ENCODE results near the gene SCN1B. TPM values are rescaled to one million over a fixed set of nuclear protein-coding genes. Genes with fewer than 3 reads are reported as not detected.

Gene SCN1B
- total RNA-seq, 1 donor from 2014 or later, result 5.2 TPM

DNA sequence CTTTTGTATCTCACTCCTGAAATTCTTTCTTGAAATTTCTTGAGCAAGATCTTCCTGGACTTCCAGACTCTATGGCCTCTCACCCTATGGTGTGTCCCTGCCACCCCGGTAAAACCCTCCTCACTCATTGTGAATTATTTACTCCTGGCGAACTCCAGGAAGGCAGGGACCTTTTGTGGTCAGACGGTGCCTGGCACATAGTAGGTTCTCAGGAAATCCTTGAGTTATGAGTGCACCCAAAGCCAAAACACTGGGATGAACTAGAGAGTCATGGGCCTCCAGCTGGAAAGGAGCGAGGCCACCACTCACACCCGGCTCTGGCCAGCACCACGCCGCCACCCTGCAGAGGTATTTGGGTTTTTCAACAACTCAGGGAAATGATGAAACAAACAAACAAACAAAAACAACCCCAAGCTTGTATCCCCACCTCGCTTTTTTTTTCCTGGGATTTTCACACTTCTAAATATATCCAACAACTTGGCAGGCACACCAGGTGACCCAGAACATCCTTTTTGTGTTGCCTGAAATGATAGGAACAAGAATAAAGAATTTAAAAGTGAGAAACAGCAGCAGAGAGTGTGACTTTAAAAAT lies 22.4 kb downstream of the SCN1B start:
- no peak for DNase-seq (ENCODE audit: low read depth in 2 of 2)

DNA sequence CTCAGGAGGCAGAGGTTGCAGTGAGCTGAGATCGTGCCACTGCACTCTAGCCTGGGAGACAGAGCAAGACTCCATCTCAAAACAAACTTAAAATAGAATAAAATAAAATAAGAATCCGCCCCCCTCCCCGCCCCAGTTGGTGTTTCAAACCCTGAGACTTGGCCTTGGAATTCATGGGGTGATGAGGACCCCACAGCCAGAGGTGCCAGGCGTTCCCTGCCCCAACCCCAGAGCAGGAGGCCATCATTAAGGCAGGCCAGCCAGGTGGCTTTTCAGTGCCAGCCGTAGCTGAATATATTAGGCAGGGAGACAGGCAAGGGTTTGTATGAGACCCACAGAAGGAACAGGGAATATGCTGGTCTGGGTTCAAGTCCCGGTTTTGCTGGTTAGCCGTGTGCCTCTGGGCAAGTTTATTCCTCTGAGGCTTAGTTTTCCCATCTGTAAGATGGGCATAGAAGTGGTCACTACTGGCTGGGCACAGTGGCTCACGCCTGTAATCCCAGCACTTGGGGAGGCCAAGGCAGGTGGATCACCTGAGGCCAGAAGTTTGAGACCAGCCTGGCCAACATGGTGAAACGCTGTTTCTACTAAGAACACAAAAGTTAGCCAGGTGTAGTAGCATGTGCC lies 23.5 kb downstream of the SCN1B start:
- no peak for DNase-seq (ENCODE audit: low read depth in 2 of 2)

DNA sequence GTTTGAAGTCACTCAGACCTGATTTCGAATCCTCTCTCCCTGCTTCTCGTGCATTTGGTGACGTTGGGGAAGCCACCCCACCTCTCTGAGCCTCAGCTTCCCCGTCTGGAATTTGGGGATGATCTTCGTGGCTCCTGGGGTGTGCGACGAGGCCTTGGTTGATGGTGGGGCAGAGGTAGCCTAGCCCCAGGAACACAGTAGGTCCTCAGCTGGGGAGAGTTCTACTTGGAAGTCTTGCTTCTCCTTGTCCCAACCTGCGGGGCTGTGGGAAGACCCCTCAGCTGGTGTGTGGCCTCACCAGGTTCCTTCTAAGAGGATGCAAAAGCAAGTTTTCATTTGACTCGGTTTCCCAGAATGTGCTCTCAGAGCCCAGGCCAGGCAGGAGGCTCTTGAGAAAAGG lies 24.4 kb downstream of the SCN1B start:
- DNase-seq (ENCODE audit: low read depth in 2 of 2), result no peak

DNA sequence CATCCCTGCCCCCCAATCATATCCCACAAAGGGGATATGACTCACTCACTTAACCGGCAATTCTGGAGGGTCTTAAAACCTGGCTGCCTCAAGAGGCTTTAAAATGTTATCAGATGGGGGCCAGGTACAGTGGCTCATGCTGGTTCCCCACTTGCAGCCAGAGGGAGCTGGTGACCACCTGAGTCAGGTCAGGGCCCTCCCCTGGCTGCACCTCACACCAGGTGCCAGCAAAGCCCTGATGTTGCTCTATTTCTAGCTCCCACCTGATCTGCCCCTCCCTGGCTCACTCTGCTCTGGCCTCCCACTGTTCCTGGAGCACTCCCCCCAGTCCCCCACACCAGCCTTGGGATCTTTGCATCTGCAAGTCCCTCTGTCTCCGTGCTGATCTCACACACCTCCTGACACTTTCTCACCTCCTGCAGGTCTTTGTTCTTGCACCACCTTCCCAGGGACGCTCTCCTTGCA lies 25.5 kb downstream of the SCN1B start:
- DNase-seq (ENCODE audit: low read depth in 2 of 2), result no peak

DNA sequence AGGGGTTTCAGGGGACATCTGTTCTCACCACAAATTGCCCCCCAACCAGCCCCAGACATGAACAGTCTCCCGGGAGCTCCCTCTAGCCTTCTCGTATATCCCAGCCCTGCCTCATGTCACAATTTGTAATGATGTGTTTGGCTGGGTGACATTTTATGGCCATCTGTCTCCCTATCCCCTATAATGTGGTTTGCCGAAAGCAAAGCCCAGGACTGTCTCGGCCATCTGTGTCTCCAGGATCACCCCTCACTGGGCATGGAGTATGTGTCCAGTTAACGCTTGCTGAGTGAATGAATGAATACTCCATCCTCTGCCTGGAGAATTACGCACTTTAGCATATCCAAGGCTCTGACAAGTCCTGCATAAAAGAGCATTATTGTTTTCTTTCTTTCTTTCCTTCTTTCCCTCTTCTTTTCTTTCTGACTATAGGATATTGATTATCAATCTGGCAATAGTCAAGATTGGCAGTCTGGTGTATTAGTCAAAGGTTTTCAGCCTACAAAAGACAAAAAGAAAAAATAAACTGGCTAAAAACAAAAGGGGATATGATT lies 26.3 kb downstream of the SCN1B start:
- DNase-seq (ENCODE audit: low read depth in 2 of 2), result no peak

DNA sequence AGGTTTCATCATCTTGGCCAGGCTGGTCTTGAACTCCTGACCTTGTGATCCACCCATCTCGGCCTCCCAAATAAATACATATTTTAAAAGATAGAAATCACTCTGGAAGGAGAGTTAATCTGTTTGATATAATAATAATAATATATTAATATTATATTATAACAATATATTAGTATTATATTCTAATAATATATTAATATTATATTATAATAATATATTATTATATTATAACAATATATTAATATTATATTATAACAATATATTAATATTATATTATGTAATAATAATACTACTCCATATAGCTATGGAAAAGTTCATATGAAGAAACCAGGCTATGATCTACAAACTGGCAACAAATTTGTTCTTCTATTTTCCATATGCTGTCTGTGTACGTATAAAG lies 28.1 kb downstream of the SCN1B start:
- DNase-seq (ENCODE audit: low read depth in 2 of 2), result no peak

DNA sequence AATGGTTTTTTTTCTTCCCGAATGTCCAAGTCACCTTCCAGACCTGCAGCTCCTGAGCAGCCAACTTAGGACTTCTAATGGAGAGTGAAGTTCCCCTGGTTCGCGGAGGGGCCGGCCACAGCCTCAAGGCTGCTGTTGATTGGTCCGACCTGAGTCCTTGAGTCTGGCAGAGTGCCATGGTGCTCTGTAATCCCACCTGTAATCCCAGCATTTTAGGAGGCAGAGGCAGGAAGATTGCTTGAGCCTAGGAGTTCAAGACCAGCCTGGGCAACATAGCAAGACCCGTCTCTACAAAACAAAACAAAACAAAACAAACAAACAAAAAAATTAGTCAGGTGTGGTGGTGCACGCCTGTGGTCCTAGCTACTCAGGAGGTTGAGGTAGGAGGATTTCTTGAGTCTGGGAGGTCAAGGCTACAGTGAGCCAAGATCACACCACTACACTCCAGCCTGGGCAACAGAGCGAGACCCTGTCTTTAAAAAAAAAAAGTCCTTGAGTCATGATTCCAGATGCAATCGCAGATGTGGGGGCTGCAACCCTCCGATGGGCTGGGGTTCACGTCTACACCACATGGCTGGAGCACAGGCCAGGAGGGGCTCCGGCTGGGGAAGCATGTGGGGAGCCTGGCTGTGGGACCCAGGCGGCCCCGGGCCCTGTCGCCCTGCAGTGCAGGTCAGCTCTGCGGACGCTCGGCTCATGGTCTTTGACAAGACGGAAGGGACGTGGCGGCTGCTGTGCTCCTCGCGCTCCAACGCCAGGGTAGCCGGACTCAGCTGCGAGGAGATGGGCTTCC lies 28.9 kb downstream of the SCN1B start:
- no peak for DNase-seq (ENCODE audit: low read depth in 2 of 2)

DNA sequence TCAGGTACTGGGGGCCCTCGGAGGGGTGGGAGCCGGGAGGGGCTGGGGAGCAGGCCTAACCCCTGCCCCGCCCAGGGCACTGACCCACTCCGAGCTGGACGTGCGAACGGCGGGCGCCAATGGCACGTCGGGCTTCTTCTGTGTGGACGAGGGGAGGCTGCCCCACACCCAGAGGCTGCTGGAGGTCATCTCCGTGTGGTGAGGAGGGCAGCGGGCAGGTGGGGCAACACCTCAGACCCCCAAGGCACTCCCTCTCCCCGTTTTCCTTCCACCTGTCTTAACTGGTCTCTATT lies 29.5 kb downstream of the SCN1B start:
- DNase-seq (ENCODE audit: low read depth in 2 of 2), result no peak

DNA sequence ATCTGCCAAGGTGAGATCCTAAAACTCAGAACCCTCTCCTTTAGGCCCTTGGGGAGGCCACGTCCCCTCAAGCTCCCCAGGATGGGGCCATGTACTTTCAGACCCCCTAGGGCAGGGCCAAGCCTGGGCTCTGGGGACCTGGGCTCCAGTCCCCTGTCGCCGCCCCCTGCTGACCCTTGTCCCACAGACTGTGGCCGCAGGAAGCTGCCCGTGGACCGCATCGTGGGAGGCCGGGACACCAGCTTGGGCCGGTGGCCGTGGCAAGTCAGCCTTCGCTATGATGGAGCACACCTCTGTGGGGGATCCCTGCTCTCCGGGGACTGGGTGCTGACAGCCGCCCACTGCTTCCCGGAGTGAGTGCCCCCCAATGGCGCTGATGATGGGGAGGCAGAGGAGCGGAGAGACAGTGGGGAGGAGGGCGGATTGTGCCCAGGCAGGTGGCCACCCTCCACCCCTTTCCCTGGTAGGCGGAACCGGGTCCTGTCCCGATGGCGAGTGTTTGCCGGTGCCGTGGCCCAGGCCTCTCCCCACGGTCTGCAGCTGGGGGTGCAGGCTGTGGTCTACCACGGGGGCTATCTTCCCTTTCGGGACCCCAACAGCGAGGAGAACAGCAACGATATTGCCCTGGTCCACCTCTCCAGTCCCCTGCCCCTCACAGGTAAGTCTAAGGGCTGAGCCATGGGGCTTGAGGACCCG lies 30.0 kb downstream of the SCN1B start:
- DNase-seq (ENCODE audit: low read depth in 2 of 2), result no peak

DNA sequence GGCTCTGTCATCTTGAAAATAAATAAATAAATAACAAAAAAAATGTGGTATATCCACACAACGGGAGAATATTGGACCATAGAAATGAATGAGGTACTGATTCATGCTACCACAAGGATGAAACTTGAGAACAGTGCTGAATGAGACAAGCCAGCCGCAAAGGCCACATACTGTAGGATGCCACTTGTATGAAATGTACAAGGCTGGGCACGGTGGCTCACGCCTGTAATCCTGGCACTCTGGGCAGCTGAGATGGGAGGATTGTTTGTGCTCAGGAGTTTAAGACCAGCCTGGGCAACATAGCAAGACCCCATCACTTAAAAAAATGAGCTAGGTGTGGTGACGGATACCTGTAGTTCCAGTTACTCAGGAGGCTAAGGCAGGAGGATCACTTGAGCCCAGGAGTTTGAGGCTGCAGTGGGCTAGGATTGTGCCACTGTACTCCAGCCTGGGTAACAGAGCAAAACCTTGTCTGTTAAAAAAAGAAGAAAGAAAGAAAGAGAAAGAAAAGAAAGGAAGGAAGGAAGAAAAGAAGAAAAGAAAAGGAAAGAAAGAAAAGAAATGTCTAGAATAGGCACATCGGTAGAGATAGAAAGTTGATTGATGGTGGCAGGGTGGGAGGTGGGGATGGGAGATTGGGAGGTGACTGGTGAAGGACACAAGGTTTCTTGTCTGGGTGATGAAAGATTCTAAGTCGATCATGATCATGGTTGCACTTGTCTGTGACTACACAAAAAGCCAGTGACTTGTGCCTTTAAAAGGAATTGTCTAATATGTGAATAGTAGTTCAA lies 31.5 kb downstream of the SCN1B start:
- no peak for DNase-seq (ENCODE audit: low read depth in 2 of 2)

DNA sequence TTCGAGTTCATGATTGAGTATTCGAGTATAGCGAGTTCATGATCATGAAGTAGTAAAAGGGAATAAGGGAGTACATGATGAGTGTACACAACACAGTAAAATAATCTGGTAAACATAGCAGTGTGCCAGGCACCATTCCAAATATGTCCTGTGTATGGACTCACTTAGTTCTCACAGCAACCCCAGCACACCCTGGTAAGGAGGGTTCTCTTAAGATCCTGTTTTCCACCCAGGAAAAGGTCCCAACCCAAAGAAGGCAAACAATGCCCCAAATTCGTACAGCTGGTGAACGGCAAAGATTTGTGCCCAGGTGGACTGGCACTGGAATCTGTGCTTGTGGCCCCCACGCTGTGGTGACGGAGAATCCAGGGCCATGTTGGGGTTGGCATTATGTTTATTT lies 32.7 kb downstream of the SCN1B start:
- DNase-seq (ENCODE audit: low read depth in 2 of 2), result no peak

DNA sequence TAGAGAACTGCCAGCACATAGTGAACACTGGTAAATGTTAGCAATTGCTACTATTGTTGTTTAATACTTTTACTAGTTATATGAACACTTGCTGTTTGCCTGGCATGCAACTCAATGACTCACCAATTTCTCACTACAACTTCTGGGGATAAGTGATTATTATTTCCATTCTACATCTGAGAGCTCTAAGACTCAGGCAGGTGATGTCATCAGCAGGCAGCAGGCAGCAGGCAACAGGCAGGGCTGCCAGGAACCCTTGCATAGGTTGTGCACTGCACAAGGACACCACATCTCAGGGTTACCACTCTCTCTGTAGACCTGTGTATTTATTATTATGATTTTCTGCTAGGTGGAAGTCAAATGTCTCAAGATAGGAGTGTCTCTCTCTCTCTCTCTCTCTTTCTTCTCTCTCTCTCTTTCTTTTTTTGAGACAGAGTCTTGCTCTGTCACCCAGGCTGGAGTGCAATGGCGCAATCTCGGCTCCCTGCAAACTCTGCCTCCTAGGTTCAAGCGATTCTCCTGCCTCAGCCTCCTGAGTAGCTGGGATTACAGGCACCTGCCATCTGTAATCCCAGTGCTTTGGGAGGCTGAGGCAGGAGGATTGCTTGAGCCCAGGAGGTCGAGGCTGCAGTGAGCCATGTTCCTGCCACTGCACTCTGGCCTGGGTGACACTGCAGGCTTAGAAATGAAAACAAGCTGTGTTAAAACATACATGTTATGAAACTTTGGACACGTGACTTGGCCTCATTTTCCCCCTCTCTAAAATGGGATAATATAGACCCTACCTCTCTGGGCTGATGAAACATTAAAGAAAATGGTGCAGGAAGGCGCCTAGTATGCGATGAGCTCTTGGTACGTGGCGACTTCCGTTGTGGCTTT lies 33.9 kb downstream of the SCN1B start:
- peak in 1 of 2 donors; percentile 37 for DNase-seq (ENCODE audit: low read depth in 2 of 2)

DNA sequence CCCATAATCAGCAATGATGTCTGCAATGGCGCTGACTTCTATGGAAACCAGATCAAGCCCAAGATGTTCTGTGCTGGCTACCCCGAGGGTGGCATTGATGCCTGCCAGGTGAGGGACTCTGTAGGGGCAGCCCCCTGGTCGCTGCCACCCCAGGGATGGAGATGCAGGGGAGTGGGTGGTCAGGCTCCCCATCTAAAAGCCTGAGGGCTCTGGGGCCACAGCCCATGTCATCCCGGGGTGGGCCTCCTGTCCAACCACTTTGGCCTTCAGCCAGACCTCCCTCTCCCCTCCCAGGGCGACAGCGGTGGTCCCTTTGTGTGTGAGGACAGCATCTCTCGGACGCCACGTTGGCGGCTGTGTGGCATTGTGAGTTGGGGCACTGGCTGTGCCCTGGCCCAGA lies 35.3 kb downstream of the SCN1B start:
- no peak for DNase-seq (ENCODE audit: low read depth in 2 of 2)

DNA sequence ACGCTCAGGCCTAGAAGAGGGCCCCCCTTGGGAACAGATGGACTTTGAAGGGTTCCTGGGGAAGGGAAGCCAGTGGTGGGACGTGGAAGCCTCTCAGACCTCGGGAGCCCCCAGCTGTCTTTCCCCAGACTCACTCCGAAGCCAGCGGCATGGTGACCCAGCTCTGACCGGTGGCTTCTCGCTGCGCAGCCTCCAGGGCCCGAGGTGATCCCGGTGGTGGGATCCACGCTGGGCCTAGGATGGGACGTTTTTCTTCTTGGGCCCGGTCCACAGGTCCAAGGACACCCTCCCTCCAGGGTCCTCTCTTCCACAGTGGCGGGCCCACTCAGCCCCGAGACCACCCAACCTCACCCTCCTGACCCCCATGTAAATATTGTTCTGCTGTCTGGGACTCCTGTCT lies 35.9 kb downstream of the SCN1B start:
- no peak for DNase-seq (ENCODE audit: low read depth in 2 of 2)

DNA sequence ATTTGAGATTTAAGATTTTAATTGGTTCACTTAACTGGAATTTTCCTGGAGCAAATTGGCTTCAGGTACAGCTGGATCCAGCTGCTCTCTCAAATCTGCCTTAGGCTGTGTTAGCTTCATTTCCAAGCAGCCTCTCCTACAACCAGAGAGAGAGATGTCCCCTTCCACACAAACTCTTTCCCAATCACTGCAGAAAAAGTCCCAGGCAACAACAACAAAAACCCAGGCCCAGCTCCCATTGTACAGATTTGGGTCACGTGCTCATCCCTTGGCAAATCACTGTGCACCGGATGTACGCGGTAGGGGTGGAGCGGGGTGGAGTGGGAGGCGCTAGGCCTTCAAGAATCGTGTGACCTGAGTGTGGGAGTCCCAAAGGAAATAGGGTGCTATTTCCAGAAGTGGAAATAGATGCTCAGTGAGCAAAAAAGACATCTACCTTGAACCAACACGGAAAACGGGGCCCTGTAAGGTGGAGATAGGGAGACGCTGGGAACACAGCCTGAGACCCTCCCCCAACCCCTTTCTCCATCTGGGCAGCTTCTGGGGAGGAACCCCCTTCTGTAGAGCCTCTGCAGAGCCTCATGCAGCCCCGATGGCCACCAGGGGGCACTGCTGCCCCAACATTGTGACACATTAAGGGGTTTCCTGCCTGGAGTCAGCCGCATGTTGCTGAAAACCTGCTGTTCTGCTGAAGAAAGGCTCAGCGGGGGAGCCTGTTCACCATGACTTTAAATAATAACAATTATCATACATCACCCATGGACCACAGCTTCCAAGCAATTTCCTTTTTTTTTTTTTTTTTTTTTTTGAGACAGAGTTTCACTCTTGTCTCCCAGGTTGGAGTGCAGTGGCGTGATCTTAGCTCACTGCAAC lies 36.7 kb downstream of the SCN1B start:
- peak; percentile 79 to 87 for DNase-seq (ENCODE audit: low read depth in 2 of 2)

DNA sequence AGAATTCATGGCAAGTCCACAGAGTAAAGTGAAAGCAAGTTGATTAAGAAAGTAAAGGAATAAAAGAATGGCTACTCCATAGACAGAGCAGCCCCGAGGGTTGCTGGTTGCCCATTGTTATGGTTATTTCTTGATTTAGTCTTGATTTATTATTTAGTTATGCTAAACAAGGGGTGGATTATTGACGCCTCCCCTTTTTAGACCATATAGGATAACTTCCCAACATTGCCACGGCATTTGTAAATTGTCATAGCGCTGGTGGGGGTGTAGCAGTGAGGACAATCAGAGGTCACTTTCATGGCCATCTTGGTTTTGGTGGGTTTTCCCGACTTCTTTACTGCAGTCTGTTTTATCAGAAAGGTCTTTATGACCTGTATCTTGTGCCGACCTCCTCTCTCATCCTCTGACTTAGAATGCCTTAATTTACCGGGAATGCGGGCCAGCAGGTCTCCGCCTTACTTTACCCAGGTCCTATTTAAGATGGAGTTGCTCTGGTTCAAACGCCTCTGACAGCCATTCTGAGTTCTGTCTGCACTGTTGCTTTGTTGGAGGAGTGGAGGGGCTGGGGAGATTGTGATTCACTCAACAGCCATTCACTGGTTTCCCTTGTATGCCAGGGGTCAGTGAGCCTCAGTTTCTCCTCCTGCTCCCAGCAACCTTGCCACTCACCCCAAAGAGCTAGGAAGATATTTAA lies 38.8 kb downstream of the SCN1B start:
- DNase-seq (ENCODE audit: low read depth in 2 of 2), result no peak

DNA sequence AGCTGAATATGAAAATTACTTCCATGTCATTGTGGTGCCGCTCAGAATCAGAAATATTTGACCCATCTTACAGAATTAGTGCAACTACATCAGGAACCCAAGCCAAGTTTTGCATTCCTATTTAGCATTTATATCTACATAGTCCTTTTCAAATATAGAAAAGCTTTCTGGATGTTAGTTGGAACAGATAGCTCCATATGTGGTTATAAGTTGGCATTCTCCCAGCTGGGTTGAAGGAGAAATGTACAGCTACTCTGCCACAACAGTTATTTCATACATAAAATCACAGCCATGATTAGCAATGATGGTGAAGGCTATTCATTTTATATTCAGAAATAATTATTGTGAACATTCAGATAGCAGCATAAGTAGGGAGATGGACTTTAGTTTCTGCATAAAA lies 39.4 kb downstream of the SCN1B start:
- DNase-seq (ENCODE audit: low read depth in 2 of 2), result no peak

DNA sequence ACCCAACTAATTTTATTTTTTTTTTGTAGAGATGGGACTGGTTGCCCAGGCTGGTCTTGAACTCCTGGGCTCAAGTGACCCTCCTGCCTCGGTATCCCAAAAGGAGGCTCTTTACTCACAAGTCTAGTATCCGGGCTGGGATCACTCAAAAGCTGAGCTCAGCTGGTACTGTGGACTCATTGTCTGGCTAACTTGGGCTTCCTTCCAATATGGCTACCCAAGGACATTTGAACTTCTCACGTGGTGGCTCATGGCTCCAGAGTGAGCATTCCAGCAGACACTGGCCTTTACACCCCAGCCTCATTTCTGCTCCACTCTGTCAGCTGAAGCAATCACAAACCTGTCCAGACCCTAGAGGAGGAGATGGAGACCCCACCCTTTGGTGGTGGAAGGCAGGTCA lies 40.2 kb downstream of the SCN1B start:
- DNase-seq (ENCODE audit: low read depth in 2 of 2), result no peak

DNA sequence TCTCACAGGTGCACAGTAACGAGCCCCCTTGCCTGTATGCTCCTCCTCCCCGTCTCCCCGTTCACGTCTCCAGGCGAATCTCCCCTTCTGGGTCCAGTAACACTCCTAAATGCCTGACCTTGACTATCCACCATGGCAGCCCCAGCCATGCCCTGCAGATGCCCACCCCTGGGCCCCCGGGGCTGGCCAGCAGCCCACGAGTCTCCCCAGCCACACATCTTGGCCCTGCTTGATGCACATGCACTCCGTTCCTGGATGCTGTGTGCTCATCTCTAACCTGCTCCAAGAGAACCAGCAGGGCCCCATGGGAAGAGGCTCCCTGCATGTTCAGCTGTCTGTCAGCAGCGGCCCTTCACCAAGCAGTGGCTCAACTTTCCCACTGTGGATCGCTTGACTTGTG lies 43.2 kb downstream of the SCN1B start:
- DNase-seq (ENCODE audit: low read depth in 2 of 2), result no peak

Data from lung microvascular endothelial cell (primary cell).